ENCODE results near the gene FCGR2B.
"Not testable (repeated sequence)": the region's sequence is repeated elsewhere in the genome, so short reads cannot be mapped to it uniquely, and the experiment has no call there.

GRCh38 chr1:161664689-161665088, 1.7 kb downstream of the FCGR2B start:
- TF ChIP-seq EZH2 (IDR thresholded peaks at IDR 0.05; ENCODE audit: borderline replicate concordance, low read depth, low read length, severe bottlenecking): not testable (repeated sequence)
- TF ChIP-seq, protein P1, sequence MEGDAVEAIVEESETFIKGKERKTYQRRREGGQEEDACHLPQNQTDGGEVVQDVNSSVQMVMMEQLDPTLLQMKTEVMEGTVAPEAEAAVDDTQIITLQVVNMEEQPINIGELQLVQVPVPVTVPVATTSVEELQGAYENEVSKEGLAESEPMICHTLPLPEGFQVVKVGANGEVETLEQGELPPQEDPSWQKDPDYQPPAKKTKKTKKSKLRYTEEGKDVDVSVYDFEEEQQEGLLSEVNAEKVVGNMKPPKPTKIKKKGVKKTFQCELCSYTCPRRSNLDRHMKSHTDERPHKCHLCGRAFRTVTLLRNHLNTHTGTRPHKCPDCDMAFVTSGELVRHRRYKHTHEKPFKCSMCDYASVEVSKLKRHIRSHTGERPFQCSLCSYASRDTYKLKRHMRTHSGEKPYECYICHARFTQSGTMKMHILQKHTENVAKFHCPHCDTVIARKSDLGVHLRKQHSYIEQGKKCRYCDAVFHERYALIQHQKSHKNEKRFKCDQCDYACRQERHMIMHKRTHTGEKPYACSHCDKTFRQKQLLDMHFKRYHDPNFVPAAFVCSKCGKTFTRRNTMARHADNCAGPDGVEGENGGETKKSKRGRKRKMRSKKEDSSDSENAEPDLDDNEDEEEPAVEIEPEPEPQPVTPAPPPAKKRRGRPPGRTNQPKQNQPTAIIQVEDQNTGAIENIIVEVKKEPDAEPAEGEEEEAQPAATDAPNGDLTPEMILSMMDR (IDR thresholded peaks at IDR 0.05; ENCODE audit: borderline replicate concordance, extremely low read depth, low read length, poor library complexity, severe bottlenecking): not testable (repeated sequence)

Data from DND-41 (cell line).